ENCODE results near the gene CBX2.

- TF ChIP-seq CTCF (IDR thresholded peaks at IDR 0.05; ENCODE audit: insufficient read depth, low read length, poor library complexity, severe bottlenecking) (no peak), EZH2phosphoT487 (conservative IDR thresholded peaks at IDR 0.05; ENCODE audit: low read length) (no peak)
These were observed 24.9 kb downstream of the CBX2 start for GRCh38 chr17:79802736-79803420.

Measured in SU-DHL-6 (cell line).